Endothelial cell of umbilical vein (primary cell): ENCODE data around the gene SLC45A1. TPM values are rescaled to one million over a fixed set of nuclear protein-coding genes. Genes with fewer than 3 reads are reported as not detected.

Source experiments
- BruUV-seq: library from RNA; stranded (reverse); fragments of 400-500 nt; replicated peaks from 2 replicates; lab custom pipeline; 2021; lab: Mats Ljungman, UMichigan
- CTCF ChIA-PET: fragments of 300-600, 350-600 bp; sonication (Branson Sonifier 250); formaldehyde crosslinking; loops from one replicate; lab custom pipeline; 2021; ENCODE audit warnings: antibody characterized with exemption, inconsistent platforms; lab: Charles Lee
- POLR2A ChIA-PET: fragments of 300-600, 350-600 bp; sonication (Branson Sonifier 250); formaldehyde crosslinking; loops from one replicate; lab custom pipeline; 2021; ENCODE audit warnings: antibody characterized with exemption, inconsistent platforms; lab: Charles Lee
- DNase-seq: peaks from one replicate; pipeline ENCODE4 v3.0.0-alpha.2; 2011; ENCODE audit warnings: low read depth, low spot score
- FAIRE-seq: peaks from 2 replicates; lab custom pipeline; 2011; peaks lifted over from hg19 to GRCh38; lab: Jason Lieb, UNC
- H2AFZ ChIP-seq: 2 replicates; pipeline ENCODE4 v1.6.0; 2012; ENCODE audit warnings: low read depth, low read length, control low read depth, inconsistent platforms
- H3K27ac ChIP-seq: 2 replicates; pipeline ENCODE4 v1.5.1; 2011; ENCODE audit warnings: low read depth, mild to moderate bottlenecking, control low read depth, low read length, moderate library complexity; ENCODE audit not compliant: insufficient read depth
- H3K27me3 ChIP-seq, 2 experiments: 2 replicates each; pipeline versions ENCODE4 v1.6.0 to v1.6.1; 2011; ENCODE audit warnings: low read length in 2 of 2, mixed read lengths in 1 of 2; ENCODE audit not compliant: control insufficient read depth in 2 of 2, insufficient read depth in 2 of 2
- H3K36me3 ChIP-seq, 2 experiments: 2 replicates in 1 of 2; 3 replicates in 1 of 2; pipeline ENCODE4 v1.5.1; 2011; ENCODE audit warnings: low read length in 2 of 2, mild to moderate bottlenecking in 1 of 2, moderate library complexity in 1 of 2; ENCODE audit not compliant: control insufficient read depth in 2 of 2, insufficient read depth in 2 of 2; ENCODE audit errors: extremely low read depth in 1 of 2
- H3K4me1 ChIP-seq: 3 replicates; pipeline ENCODE4 v1.5.1; 2011; ENCODE audit warnings: mild to moderate bottlenecking, low read length; ENCODE audit not compliant: control insufficient read depth, insufficient read depth; ENCODE audit errors: extremely low read depth
- H3K4me2 ChIP-seq: 2 replicates; pipeline ENCODE4 v1.6.1; 2011; ENCODE audit warnings: low read length, control low read depth, mixed read lengths; ENCODE audit not compliant: insufficient read depth
- H3K4me3 ChIP-seq, 3 experiments: fragments of 200-600 bp in 1 of 3; sonication (generic), shearing (Covaris generic) in 1 of 3; replicated peaks in 1 of 3; 2 replicates each; pipeline ENCODE4 v1.5.1; 2011 to 2016; ENCODE audit warnings: control low read depth in 3 of 3, low read length in 3 of 3, mild to moderate bottlenecking in 2 of 3, inconsistent platforms in 1 of 3, low read depth in 1 of 3, moderate library complexity in 1 of 3; ENCODE audit not compliant: insufficient read depth in 1 of 3
- H3K79me2 ChIP-seq: 2 replicates; pipeline ENCODE4 v1.6.0; 2012; ENCODE audit warnings: low read length, inconsistent platforms; ENCODE audit not compliant: control insufficient read depth, insufficient read depth
- H3K9ac ChIP-seq: replicated peaks from 2 replicates; pipeline ENCODE3; 2011; ENCODE audit warnings: low read length, control low read depth; ENCODE audit not compliant: insufficient read depth; ENCODE audit errors: extremely low read depth
- H3K9me1 ChIP-seq: replicated peaks from 3 replicates; pipeline ENCODE4 v1.6.0; 2011; ENCODE audit warnings: mild to moderate bottlenecking, low read length; ENCODE audit not compliant: control insufficient read depth, insufficient read depth; ENCODE audit errors: extremely low read depth
- H3K9me3 ChIP-seq: replicated peaks from 2 replicates; pipeline ENCODE4 v1.5.1; 2012; ENCODE audit warnings: low read length, inconsistent platforms; ENCODE audit not compliant: control insufficient read depth, insufficient read depth
- H4K20me1 ChIP-seq: replicated peaks from 2 replicates; pipeline ENCODE3; 2011; ENCODE audit warnings: mild to moderate bottlenecking, low read length; ENCODE audit not compliant: control insufficient read depth, insufficient read depth; ENCODE audit errors: extremely low read depth
- EZH2 ChIP-seq: IDR thresholded peaks from 2 replicates; pipeline ENCODE4 v1.6.1; 2012; ENCODE audit warnings: borderline replicate concordance, low read depth, mild to moderate bottlenecking, moderate library complexity, low read length, inconsistent platforms; ENCODE audit not compliant: severe bottlenecking
- FOS ChIP-seq: IDR thresholded peaks from 2 replicates; pipeline ENCODE4 v1.6.1; 2011; ENCODE audit warnings: mild to moderate bottlenecking, low read length, moderate library complexity, borderline replicate concordance; ENCODE audit not compliant: insufficient read depth
- GATA2 ChIP-seq: IDR thresholded peaks from 2 replicates; pipeline ENCODE4 v1.7.0; 2011; ENCODE audit warnings: low read depth, mild to moderate bottlenecking, moderate library complexity, mixed read lengths, low read length; ENCODE audit not compliant: insufficient read length, insufficient read depth
- JUN ChIP-seq: IDR thresholded peaks from 2 replicates; pipeline ENCODE4 v1.6.1; 2011; ENCODE audit warnings: borderline replicate concordance, low read depth; ENCODE audit not compliant: insufficient read length, insufficient read depth
- MYC ChIP-seq: IDR thresholded peaks from one replicate; pipeline ENCODE4 v1.6.1; 2011; ENCODE audit warnings: mild to moderate bottlenecking, low read depth, low read length
- POLR2A ChIP-seq: IDR thresholded peaks from 2 replicates; pipeline ENCODE4 v1.6.1; 2012; ENCODE audit warnings: low read depth, mild to moderate bottlenecking, control low read depth, low read length
- POLR2AphosphoS5 ChIP-seq: IDR thresholded peaks from 2 replicates; pipeline ENCODE4 v1.6.1; 2012; ENCODE audit warnings: low read depth, mild to moderate bottlenecking, control low read depth, low read length, moderate library complexity; ENCODE audit not compliant: insufficient read depth
- dilution Hi-C: fragments of 300-500 bp; cut with MboI; formaldehyde crosslinking; loops from one replicate; pipeline ENCODE4 v1.15.0; 2019; ENCODE audit warnings: low sequenced_read_pairs; ENCODE audit not compliant: extremely low pct_ligation_motif_present
- intact Hi-C: fragments of 100-400 bp; cut with micrococcal nuclease; formaldehyde crosslinking; loops from one replicate; pipeline ENCODE4 v1.10.0; 2022
- polyA plus RNA-seq, 4 experiments: library from polyadenylated mRNA; depleted of rRNA in 3 of 4; stranded (reverse) in 3 of 4; unstranded in 1 of 4; fragments of >200 nt; gene quantifications; 2 replicates each; pipeline versions ENCODE4 v1.2.1 to v1.2.3, GENCODE V29; 2011 to 2012; ENCODE audit warnings: missing spikeins in 1 of 4
- total RNA-seq: library from RNA; stranded (reverse); gene quantifications from 2 replicates; pipeline ENCODE4 v1.2.3, GENCODE V29; 2021
- TF ChIP-seq, protein P1 (sequence below), 2 donors: IDR thresholded peaks; 1 replicate in 1 of 2; 2 replicates in 1 of 2; pipeline ENCODE4 v1.5.1; 2011; ENCODE audit warnings: low read length in 2 of 2, mild to moderate bottlenecking in 2 of 2, moderate library complexity in 2 of 2, control low read depth in 1 of 2, inconsistent platforms in 1 of 2, low read depth in 1 of 2; ENCODE audit not compliant: insufficient read depth in 1 of 2; ENCODE audit errors: extremely low read depth in 1 of 2
- TF ChIP-seq, protein P2 (sequence below): IDR thresholded peaks from 2 replicates; pipeline ENCODE4 v1.6.1; 2011; ENCODE audit not compliant: insufficient read depth, insufficient read length

Gene SLC45A1
- total and polyA plus RNA-seq, 2 donors (not counting 3 experiments of a cell fraction or from before 2014, with no cell fraction given) = 1.3 to 1.4 TPM

DNA sequence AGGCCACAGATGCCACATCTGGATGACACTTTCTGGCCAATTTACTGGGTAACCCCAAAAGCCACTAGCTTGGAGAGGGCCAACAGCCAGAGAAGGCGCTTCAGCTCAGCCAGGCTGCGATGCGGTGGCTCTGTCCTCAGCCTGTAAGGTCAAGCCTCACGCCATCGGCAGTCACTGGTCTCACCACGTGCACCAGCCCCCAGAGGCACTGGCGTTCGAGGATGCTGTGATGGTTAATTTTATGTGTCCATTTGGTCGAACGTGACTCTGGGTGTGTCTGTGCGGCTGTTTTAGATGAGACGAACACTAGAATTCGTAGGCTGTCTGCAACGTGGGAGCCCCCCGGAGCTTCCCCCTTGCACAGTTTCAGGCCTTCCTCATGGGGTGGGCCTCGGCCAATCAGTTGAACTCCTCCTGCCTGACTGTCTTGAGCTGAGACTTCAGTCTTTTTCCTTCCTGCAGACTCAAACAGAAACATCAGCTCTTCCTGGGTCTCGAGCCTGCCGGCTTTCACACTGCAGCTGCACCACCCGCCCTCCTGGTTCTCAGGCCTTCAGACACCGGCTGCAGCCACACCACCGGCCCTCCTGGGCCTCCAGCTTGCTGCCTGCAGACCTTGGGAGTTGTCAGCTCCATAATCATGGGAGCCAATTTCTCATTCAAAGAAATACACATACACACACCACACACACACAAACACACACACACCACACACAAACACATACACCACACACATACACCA is 41.6 kb upstream of the SLC45A1 start:
- intact Hi-C loops = no loop called here
- no peaks in the 10 kb centered on the region for H3K36me3 ChIP-seq
- no peak for FAIRE-seq
- H3K79me2 ChIP-seq = no peaks in the 10 kb centered on the region
- H3K27ac ChIP-seq = no peak overlapping the region
- no peaks in the 10 kb centered on the region for H3K27me3 ChIP-seq
- H2AFZ ChIP-seq = no peak overlapping the region
- CTCF ChIA-PET = interaction anchor here (0.7 to 1.5 kb wide), 3 partner anchors 9 to 261 kb away, joined by 3 to 4 read pairs (median 4); no protein-coding TSS in a partner anchor
- H4K20me1 ChIP-seq = no peaks in the 10 kb centered on the region
- no peaks in the 10 kb centered on the region for H3K4me1 ChIP-seq
- dilution Hi-C loops = no loop called here
- H3K4me2 ChIP-seq = no peak overlapping the region
- no peaks in the 10 kb centered on the region for H3K9me1 ChIP-seq
- H3K9ac ChIP-seq = no peak overlapping the region
- no TSS peak for BruUV-seq
- POLR2A ChIA-PET = no interaction called here
- no peak for DNase-seq
- no peak overlapping the region for H3K4me3 ChIP-seq
- no peaks in the 10 kb centered on the region for H3K9me3 ChIP-seq
- TF ChIP-seq POLR2AphosphoS5 = no peak
- TF ChIP-seq, protein P1, sequence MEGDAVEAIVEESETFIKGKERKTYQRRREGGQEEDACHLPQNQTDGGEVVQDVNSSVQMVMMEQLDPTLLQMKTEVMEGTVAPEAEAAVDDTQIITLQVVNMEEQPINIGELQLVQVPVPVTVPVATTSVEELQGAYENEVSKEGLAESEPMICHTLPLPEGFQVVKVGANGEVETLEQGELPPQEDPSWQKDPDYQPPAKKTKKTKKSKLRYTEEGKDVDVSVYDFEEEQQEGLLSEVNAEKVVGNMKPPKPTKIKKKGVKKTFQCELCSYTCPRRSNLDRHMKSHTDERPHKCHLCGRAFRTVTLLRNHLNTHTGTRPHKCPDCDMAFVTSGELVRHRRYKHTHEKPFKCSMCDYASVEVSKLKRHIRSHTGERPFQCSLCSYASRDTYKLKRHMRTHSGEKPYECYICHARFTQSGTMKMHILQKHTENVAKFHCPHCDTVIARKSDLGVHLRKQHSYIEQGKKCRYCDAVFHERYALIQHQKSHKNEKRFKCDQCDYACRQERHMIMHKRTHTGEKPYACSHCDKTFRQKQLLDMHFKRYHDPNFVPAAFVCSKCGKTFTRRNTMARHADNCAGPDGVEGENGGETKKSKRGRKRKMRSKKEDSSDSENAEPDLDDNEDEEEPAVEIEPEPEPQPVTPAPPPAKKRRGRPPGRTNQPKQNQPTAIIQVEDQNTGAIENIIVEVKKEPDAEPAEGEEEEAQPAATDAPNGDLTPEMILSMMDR (IDR thresholded peaks at IDR 0.05; ENCODE audit: extremely low read depth in 1 of 2, insufficient read depth in 1 of 2, low read depth in 1 of 2, low read length in 2 of 2) = no peak
- no peak for TF ChIP-seq POLR2A
- no peak for TF ChIP-seq GATA2
- TF ChIP-seq FOS = no peak
- TF ChIP-seq EZH2 = no peak
- TF ChIP-seq MYC = no peak
- TF ChIP-seq JUN = no peak
- TF ChIP-seq, protein P2, sequence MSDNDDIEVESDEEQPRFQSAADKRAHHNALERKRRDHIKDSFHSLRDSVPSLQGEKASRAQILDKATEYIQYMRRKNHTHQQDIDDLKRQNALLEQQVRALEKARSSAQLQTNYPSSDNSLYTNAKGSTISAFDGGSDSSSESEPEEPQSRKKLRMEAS = no peak
